Hepatocyte (in vitro differentiated cells): ENCODE data around the gene ADAMTS7.
"Not testable (repeated sequence)": the region's sequence is repeated elsewhere in the genome, so short reads cannot be mapped to it uniquely, and the experiment has no call there.

Experiments used
- EZH2 ChIP-seq: fragments of 200-600 bp; sonication (generic); IDR thresholded peaks from 2 replicates; pipeline ENCODE4 v1.6.1; 2016; ENCODE audit warnings: antibody characterized with exemption, mild to moderate bottlenecking, borderline replicate concordance
- EZH2phosphoT487 ChIP-seq: fragments of 200-600 bp; sonication (generic); IDR thresholded peaks from one replicate; pipeline ENCODE4 v1.6.1; 2018; ENCODE audit warnings: antibody characterized with exemption, mild to moderate bottlenecking, low read depth, moderate library complexity; ENCODE audit not compliant: unreplicated experiment, severe bottlenecking
- TF ChIP-seq, protein P1 (sequence below): fragments of 200-600 bp; sonication (generic); IDR thresholded peaks from 2 replicates; pipeline ENCODE4 v1.5.1; 2016; ENCODE audit warnings: antibody characterized with exemption, mild to moderate bottlenecking; ENCODE audit not compliant: poor library complexity

DNA sequence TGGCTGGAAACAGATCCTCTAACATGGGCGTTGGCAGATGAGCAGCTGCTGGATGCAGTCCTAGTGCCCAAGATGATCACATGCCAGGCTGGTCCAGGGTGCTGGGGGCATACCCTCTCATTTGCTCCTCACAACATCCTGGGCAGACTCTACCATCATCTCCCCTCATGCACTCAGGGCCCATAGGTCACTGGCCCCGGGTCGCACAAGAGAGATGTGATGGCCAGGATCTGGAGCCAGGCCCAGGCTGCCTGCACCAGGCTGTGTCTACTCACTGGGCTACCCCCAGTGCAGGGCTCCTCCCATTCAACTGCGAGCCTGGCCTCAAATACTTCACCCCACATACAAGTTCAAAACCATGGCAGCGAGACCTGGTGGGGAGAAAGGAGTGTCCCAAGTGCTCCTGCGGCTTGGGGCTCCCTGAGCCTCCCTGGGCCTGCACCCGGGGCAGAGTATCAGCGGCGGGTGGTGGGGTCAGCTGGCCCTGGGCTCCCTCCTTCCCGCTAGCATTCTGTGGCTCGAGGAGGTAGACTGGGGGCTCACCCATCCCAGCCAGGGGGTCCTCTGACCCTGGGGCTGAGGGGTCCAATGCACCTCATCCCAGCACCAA, 32.0 kb downstream of the ADAMTS7 start:
- not testable (repeated sequence) for TF ChIP-seq EZH2, EZH2phosphoT487
- TF ChIP-seq, protein P1, sequence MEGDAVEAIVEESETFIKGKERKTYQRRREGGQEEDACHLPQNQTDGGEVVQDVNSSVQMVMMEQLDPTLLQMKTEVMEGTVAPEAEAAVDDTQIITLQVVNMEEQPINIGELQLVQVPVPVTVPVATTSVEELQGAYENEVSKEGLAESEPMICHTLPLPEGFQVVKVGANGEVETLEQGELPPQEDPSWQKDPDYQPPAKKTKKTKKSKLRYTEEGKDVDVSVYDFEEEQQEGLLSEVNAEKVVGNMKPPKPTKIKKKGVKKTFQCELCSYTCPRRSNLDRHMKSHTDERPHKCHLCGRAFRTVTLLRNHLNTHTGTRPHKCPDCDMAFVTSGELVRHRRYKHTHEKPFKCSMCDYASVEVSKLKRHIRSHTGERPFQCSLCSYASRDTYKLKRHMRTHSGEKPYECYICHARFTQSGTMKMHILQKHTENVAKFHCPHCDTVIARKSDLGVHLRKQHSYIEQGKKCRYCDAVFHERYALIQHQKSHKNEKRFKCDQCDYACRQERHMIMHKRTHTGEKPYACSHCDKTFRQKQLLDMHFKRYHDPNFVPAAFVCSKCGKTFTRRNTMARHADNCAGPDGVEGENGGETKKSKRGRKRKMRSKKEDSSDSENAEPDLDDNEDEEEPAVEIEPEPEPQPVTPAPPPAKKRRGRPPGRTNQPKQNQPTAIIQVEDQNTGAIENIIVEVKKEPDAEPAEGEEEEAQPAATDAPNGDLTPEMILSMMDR: not testable (repeated sequence)
